ENCODE data around the gene F7.
A peak's percentile ranks its signal among the peaks of the same experiment; 100 is the strongest.

F7 gene

DNA sequence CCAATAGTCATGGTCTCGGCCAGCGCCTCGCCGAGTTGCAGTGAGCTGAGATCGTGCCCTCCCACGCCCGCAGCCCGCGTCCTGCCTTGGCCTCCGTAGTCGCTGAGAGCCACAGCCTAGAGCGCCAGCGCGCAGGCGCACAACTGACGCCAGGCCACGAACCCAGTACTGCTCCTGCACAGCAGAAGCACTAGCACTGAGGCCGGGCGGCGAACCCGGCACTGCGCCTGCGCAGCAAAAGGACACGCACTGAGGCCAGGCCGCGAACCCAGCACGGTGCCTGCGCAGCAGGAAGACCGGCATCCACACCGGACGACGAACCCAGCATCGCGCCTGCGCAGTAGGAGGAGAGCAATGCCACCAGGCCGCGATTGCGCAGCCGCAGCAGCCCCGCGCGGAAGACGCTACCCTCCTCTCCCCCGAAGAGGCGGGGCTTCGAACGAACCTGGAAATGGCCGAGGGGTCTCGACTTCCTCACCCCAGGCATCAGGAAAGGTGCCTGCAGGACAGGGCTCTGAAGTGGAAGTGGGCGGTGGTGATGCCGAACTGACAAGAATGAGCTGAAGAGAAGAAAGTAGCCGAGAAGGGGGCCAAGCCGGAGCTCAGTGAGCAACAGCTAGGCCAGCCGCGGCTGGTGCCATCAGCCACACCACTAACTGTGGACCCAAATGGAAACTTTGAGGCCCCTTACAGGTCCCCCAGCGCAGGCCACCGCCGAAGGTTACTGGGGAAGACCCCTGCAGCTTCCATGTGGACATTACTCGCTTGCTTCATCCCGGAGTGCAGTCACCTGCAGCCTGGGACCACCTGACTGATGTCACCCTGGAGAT lies 24.5 kb downstream of the F7 start:
- no peak for DNase-seq (ENCODE audit: low read depth in 4 of 4, low spot score in 1 of 4)

DNA sequence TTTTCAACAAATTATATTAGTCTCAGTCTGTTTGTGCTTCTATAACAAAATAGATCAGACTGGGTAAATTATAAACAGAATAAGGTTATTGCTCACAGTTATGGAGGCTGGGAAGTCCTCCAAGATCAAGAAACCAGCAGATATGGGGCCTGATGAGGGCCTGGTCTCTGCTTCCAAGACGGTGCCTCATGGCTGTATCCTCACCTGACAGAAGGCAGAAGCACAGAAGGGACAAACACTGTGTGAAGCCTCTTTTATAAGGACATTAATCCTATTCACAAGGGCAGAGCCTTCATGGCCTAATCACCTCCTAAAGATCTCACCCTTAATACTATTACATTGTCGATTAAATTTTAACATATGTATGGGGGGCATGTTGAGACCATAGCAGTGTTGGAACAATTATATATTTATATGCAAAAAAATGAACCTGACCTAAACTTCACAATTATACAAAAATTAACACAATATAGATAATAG lies 29.7 kb downstream of the F7 start:
- no peak for DNase-seq (ENCODE audit: low read depth in 4 of 4, low spot score in 1 of 4)

DNA sequence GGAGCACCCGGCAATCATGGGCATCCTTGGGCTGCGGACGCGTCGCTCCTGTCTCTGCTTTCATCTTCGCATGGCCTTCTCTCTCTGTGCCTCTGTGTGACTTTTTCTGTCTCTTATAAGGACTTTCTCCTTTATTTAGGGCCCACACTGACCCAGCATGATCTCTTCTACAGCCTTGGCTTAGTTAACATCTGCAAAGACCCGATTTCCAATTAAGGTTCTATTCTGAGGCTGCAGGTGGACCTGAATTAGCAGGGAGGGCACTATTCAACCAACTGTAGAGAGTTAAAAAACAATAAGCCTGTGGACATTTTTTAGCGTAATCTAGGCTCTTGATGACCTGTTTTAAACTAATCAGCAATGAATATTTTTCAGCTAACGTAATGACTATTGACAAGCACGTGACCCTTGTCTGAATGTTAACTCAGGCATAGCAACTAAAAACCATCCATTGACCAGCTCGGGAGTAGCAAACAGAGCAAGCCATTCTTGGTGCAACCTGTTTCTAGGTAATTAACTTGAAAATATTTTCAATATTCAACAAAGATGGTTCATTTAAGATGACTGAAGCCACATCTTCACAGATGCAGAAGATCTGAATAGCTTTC lies 32.2 kb downstream of the F7 start:
- no peak for DNase-seq (ENCODE audit: low read depth in 4 of 4, low spot score in 1 of 4)

DNA sequence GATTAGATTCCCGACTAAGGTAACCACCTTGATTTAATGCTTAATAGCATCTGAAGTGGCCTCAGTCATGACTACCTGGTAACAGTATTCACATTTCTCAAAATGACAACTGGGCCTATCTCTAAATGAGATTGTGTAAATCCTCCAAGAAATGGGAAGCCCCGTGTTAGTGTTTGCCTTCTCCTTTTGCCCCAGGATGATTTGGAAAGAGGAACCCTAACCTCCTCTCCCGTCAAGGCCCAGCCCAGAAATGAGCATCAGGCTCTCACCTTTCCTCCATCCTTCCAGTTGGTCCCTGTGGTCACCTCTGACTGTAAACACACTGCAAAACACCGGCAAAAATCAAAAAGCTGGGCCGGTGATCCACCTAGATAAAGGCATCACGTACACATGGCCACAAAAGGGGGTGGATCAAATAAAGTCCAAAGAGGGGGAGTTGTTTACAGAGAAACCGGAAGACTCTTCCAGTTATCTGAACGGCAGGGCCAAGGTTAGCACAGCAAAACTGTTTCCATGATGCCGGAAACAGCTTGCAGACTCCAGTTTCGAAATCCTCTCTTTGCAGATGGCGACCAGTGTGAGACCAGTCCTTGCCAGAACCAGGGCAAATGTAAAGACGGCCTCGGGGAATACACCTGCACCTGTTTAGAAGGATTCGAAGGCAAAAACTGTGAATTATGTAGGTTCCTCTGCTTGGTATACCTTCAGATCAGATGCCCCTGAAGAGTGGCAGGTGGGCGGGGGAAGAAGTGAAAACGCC lies 33.4 kb downstream of the F7 start:
- no peak for DNase-seq (ENCODE audit: low read depth in 4 of 4, low spot score in 1 of 4)

DNA sequence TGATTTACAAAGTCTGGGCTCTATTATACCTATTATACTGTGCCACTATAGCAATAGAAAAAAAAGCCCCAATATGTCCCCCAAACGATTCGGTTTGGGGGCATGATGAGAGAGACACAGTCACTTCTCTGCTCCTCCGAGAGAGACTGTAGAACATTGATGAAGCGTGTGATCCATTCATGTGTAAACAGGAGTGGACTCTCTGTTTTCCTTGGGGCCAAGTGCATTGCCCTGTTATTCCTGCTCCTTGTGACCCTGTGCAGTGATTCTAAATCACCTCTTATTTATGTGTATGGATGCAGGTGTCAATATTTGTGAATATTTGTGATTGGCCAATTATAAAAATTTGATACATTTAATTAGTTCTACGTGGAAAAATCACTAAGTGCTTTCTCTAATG lies 34.0 kb downstream of the F7 start:
- DNase-seq (ENCODE audit: low read depth in 4 of 4, low spot score in 1 of 4): no peak

DNA sequence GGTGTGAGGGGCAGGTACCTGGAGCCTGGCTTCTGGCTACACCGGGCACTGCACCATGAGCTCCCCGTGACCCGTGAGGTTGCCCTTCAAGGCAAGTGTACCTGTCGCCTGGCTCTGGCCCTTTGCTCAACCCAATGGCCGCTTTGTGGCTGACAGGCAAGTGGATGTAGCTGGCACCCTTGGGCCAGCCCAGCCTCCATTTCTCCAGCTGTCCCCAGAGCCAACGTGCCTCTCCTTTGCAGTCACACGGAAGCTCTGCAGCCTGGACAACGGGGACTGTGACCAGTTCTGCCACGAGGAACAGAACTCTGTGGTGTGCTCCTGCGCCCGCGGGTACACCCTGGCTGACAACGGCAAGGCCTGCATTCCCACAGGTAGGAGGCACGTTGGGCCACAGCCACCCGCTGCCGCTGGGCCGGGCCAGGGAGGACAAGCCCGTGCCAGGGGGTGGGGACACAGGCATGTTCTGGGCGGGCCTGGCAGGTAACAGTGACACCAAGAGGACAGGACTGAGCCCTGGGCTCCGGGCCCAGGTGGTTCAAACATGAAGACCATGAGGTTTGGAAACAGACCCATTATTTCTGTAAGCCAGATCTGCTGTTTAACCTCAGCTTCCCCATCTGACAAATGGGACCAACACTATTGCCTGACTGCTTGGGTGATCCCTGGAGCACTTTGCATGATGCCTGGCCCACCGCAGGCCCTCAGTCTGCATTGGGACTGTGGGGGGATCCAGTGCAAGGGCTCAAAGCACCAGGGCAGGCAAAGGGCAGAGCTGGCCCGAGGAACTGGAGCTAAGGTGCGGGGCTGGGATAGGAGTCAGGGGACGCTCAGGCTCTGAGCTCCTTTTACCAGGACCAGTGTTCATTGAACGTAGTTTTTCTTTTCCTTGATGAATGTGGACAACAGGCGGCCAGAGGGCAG lies 35.3 kb downstream of the F7 start:
- no peak for DNase-seq (ENCODE audit: low read depth in 4 of 4, low spot score in 1 of 4)

DNA sequence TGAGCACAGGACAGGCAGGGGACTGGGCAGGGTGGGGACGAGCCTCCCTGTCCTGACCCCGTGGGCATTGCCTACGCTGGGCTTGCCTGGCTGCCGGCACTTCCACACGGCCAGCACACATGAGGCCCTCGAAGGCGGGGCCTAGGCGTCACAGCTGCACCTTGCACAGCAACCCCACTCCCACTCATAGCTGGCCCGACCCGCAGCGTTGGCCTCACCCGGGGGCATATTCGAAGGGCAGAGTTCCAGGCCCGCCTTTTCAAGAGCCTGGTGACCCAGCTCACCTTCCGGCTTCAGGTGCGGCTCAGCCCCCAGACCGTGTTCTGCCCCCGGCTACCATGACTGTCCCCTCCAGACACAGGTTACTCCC lies 36.0 kb downstream of the F7 start:
- no peak for DNase-seq (ENCODE audit: low read depth in 4 of 4, low spot score in 1 of 4)

DNA sequence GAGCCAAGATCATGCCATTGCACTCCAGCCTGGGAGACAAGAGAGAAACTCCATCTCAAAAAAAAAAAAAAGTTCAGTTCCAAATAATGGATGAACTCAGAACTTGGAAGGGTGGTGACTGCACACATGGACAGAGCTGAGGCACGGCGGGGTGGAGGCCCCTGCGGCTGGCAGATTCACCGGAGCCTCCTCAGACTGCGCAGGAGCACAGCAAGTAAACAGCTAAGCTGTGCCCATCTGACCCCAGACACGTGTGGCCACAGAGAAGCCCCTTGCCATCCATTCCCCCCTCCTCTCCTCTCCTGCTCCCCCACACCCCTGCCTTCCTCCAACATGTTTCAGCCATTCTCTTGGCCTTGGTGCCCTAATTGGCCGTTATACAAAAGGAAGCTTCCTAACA lies 37.3 kb downstream of the F7 start:
- DNase-seq (ENCODE audit: low read depth in 4 of 4, low spot score in 1 of 4): no peak

DNA sequence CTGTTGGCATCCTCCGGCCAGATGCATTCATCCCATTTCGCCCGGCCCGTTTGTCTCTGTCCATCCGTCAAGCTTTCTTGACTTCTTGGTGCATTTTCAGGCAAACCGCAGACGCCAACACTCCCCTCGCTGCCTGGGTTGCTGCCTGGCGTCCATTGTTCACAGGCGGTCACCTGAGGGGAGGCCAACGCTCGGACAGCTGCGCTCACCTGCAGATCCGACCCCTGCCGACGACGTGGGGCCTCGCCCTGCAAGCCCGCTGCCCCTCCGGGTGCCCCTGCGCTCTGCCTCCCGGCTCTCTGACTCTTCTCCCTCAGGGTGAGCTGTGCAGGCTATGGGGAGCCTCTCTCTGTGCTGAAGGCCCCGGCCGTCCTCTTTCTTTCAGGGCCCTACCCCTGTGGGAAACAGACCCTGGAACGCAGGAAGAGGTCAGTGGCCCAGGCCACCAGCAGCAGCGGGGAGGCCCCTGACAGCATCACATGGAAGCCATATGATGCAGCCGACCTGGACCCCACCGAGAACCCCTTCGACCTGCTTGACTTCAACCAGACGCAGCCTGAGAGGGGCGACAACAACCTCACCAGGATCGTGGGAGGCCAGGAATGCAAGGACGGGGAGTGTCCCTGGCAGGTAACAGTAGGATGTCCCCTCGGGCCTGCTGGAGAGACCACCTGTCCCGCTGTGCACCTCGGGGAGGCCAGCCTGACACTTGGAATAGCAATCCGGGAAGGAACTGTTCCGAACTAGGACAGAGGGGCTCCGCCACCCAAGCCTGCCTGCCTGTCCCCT lies 38.1 kb downstream of the F7 start:
- DNase-seq (ENCODE audit: low read depth in 4 of 4, low spot score in 1 of 4): no peak

DNA sequence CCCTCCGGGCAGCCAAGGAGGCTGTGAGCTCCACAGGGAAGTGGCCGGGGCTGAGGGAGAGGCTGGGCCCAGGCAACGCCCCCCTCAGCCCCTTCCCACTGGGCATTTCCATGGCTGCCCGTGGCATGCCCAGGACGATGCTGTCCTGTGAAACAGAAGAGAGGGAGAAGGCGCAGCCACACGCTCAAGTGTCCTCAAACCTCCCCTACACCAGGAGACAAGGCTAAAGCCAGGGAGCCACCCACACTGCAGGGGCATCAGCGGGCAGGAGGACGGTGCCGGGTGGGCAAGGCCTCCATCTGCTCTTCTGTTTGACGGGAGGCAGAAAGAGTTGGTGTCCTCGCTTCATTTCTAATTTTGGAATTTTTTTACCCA lies 38.7 kb downstream of the F7 start:
- no peak for DNase-seq (ENCODE audit: low read depth in 4 of 4, low spot score in 1 of 4)

DNA sequence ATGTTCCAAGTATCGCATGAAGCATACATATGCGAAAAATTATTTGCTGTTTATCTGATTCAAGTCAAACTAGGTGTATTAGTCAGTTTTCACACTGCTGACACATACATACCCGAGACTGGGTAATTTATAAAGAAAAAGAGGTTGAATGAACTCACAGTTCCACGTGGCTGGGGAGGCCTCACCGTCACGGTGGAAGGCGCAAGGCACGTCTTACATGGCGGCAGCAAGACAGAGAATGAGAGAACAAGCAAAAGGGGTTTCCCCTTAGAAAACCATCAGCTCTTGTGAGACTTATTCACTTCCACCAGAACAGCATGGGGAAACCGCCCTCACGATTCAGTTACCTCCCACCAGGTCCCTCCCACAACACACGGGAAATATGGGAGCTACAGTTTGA lies 39.9 kb downstream of the F7 start:
- DNase-seq (ENCODE audit: low read depth in 4 of 4, low spot score in 1 of 4): peak in 1 of 4 experiments; percentile 49

DNA sequence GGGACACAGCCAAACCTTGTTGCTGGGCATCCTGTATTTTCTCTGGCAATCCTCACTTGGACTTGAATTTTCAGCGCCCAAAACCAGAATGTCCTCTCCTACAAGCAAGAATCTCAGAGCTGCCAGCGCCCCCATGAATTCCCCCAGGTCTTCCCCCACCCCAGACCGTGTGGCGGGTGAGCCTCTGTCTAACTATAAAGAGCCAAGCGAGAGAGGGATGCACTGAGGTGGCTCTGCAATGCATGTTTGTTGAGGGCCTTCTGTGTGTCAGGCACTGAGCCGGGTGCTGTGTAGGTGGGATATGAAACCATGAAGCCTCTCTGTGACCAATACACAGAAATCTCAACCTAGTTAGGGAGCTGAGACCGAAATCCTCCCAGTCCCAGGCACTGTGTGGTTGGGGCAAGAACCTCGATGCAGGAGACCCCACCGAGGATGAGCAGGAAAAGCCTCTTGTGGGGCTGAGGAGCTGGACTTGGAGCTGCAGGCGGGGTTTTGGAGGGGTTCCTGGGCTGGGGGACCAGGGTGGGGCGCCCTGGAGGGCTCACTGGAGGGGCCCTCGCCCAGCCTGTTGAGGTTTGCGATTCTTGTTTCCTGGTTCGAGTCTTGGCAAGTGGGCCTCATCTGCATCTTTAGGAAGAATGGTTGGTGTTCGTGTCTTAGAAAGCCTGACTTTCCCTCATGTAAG lies 40.5 kb downstream of the F7 start:
- DNase-seq (ENCODE audit: low read depth in 4 of 4, low spot score in 1 of 4): no peak

DNA sequence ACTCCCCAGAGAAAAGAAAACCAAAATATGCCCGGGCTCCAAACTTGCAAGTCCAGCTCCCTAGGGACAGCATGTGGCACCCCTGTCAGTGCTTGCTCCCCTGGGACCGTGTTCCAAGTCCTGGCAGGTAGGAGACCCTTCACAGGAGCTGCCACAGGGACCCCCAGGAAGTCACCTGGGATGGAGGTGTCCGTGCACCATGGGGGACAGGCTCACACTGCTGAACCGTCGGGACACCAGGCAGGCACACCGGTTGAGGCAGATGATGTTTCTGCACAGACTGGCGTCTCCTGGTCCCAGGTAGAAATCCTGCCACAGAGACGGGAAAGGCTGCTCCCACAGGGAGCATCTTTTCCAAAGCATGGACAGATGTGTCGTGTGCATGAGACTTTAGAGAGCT lies 41.2 kb downstream of the F7 start:
- no peak for DNase-seq (ENCODE audit: low read depth in 4 of 4, low spot score in 1 of 4)

DNA sequence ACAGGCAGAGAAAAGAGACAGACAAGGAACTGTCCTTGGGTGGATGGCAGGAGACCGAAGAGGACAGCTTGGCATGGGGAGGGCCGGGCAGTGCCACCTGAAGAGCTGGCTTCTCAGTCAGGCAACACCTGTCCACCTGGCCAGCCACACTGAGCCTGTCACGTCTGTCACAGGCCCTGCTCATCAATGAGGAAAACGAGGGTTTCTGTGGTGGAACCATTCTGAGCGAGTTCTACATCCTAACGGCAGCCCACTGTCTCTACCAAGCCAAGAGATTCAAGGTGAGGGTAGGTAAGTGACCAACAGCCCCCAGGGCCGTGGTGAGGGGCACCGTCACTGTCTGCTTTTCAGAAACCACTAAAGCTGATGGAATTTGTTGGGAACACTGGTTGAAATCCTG lies 41.6 kb downstream of the F7 start:
- no peak for DNase-seq (ENCODE audit: low read depth in 4 of 4, low spot score in 1 of 4)

DNA sequence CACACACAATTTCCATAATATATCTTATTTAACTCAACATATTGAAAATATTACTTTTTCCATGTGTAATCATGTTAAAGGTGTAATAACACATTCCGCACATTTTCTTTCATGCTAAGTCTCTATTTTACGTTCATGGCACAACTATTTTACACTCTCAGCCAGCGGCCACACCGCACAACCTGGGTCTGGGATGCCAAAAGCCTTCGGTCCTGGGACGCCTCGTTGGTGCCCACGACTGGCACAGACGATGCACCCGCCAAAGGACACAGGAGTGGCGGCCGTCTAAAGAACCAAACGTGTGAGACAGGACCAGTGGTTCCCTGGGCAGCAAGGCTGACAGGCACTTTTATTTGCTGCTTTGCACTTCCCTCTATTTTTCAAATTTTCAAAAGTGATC lies 42.8 kb downstream of the F7 start:
- DNase-seq (ENCODE audit: low read depth in 4 of 4, low spot score in 1 of 4): no peak

DNA sequence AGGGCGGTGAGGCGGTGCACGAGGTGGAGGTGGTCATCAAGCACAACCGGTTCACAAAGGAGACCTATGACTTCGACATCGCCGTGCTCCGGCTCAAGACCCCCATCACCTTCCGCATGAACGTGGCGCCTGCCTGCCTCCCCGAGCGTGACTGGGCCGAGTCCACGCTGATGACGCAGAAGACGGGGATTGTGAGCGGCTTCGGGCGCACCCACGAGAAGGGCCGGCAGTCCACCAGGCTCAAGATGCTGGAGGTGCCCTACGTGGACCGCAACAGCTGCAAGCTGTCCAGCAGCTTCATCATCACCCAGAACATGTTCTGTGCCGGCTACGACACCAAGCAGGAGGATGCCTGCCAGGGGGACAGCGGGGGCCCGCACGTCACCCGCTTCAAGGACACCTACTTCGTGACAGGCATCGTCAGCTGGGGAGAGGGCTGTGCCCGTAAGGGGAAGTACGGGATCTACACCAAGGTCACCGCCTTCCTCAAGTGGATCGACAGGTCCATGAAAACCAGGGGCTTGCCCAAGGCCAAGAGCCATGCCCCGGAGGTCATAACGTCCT lies 43.4 kb downstream of the F7 start:
- DNase-seq (ENCODE audit: low read depth in 4 of 4, low spot score in 1 of 4): no peak

DNA sequence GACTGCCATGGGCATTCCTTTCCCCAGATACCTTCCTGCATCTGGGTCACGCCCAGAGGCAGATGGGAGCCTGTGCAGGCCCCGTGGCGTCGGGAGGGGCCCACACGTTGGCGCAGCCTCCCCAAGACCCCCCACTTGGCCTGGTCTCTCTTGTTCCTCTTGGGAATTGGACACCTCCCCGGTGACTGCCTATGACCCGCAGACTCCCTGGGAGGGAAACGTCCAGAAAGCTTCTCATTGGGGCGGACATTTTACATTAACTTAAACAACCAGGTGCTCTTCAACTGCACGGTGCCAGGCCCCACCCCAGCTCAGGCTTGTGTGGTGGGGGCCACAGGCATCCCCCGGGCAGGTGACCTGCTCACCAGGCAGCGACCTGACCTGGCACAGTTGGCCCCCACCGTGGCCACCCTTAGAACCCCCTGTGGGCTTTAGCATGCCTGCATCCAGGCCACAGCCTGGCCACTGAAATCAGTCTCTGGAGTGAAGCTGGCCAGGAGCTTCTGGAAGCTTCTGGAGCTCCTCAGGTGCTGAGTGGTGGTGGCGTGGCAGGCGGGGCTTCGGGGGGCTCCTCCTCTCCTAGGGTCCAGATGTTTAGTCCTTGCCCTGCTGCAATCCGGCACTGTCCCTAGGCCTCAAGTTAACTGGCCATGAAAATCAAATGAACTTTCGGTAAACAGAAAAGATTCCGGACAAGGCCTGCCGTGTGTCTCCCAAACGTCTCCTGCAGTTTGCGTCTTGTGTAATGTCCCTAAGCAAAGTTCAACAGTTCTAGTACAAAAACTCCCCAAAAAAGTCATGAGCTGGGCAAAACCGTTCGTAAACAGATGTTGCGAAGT lies 44.3 kb downstream of the F7 start:
- no peak for DNase-seq (ENCODE audit: low read depth in 4 of 4, low spot score in 1 of 4)

DNA sequence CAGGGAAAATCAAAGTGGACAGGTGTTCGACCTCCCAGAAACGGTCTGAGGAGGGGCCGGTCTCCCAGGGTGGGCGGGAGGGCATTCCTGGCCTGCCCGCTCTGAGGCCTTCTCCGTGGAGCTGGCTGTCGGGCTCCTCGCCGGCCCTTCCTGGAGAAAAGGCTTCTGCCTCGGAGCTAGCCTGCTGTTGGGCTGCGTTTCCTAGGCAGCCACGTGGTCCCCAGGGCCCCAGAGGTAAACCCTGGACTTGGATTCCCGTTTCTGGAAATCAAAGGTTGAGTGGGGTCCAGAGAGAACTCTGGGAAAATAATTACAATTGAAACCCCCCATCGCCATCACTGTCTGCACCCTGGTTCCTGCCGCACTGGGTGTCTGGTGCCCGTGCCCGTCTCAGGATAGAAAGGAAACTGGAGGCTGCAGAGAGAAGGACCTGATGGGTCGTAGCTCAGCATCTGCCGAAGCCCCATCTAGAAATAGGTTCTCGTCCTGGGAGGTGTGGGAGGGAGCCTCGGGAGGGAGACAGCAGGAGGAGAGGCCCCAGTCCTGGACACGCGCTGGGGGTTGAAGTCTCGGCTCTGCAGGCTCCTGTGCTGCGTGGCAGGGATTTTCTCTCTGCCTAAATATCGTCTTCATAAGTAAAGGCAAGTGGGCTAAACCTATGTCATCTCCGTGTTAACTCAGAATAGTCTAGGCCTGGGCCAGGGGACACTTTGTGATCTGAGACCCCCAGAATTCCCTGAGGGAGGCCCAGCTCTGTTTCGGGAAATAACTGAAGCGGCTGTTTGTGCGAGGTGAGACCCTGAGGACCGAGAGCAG lies 45.2 kb downstream of the F7 start:
- DNase-seq (ENCODE audit: low read depth in 4 of 4, low spot score in 1 of 4): no peak
